ENCODE data around the gene CNTRL.

GRCh38 chr9:121135642-121136041 lies 60.9 kb downstream of the CNTRL start:
- TF ChIP-seq CTCF (conservative IDR thresholded peaks at IDR 0.05): no peak
- no peak for TF ChIP-seq EZH2 (IDR thresholded peaks at IDR 0.05; ENCODE audit: low read depth)

Measured in PC-9 (cell line).